Liver (tissue), 9 donors: ENCODE data around the gene CYBA. TPM values are rescaled to one million over a fixed set of nuclear protein-coding genes. Genes with fewer than 3 reads are reported as not detected.

Experiments used
- DNase-seq: peaks from one replicate; pipeline ENCODE4 v3.0.0-alpha.2; 2017; ENCODE audit warnings: low spot score
- H3K27ac ChIP-seq, 2 donors: one replicate each; pipeline ENCODE4 v1.7.0; 2013; ENCODE audit warnings: inconsistent platforms in 2 of 2, low read length in 2 of 2, control low read depth in 1 of 2, low read depth in 1 of 2, mild to moderate bottlenecking in 1 of 2
- H3K27me3 ChIP-seq, 4 donors: one replicate each; pipeline versions ENCODE4 v1.6.1 to v1.7.0; 2013; ENCODE audit warnings: low read length in 3 of 4, inconsistent platforms in 1 of 4, mild to moderate bottlenecking in 1 of 4, moderate library complexity in 1 of 4; ENCODE audit not compliant: control insufficient read depth in 4 of 4, insufficient read depth in 4 of 4
- H3K36me3 ChIP-seq, 4 donors: one replicate each; pipeline versions ENCODE4 v1.6.1 to v1.7.0; 2013; ENCODE audit warnings: low read length in 3 of 4, mild to moderate bottlenecking in 3 of 4, low read depth in 1 of 4, moderate library complexity in 1 of 4; ENCODE audit not compliant: control insufficient read depth in 4 of 4, insufficient read depth in 3 of 4
- H3K4me1 ChIP-seq, 4 donors: one replicate each; pipeline versions ENCODE4 v1.6.1 to v1.7.0; 2013; ENCODE audit warnings: low read length in 3 of 4, mild to moderate bottlenecking in 3 of 4, moderate library complexity in 1 of 4; ENCODE audit not compliant: control insufficient read depth in 4 of 4, insufficient read depth in 4 of 4
- H3K4me3 ChIP-seq, 3 donors: one replicate each; pipeline versions ENCODE4 v1.6.1 to v1.7.0; 2013; ENCODE audit warnings: low read length in 3 of 3, control low read depth in 1 of 3, low read depth in 1 of 3, mild to moderate bottlenecking in 1 of 3
- H3K9ac ChIP-seq, 2 donors: one replicate each; pipeline ENCODE4 v1.7.0; 2013; ENCODE audit warnings: low read length in 2 of 2, mild to moderate bottlenecking in 2 of 2, moderate library complexity in 2 of 2, control low read depth in 1 of 2, low read depth in 1 of 2
- H3K9me3 ChIP-seq, 4 donors: one replicate each; pipeline versions ENCODE4 v1.6.1 to v1.7.0; 2013; ENCODE audit warnings: low read length in 3 of 4; ENCODE audit not compliant: control insufficient read depth in 4 of 4
- ATF3 ChIP-seq: IDR thresholded peaks from 2 replicates; pipeline ENCODE4 v1.6.1; 2016; ENCODE audit warnings: antibody characterized with exemption
- CTCF ChIP-seq: fragments of 150-350 bp; IDR thresholded peaks from 2 replicates; pipeline ENCODE4 v1.5.1; 2017; ENCODE audit warnings: improper control_type of control experiment, low read depth, low read length; ENCODE audit not compliant: missing input control
- FOXA1 ChIP-seq: IDR thresholded peaks from 2 replicates; pipeline ENCODE4 v1.6.1; 2016; ENCODE audit warnings: antibody characterized with exemption
- GABPA ChIP-seq, 2 donors: IDR thresholded peaks in 1 of 2; conservative IDR thresholded peaks in 1 of 2; 2 replicates each; pipeline ENCODE4 v1.6.1; 2016; ENCODE audit warnings: antibody characterized with exemption in 2 of 2, mild to moderate bottlenecking in 1 of 2, moderate library complexity in 1 of 2
- HNF4A ChIP-seq, 2 donors: conservative IDR thresholded peaks; 2 replicates each; pipeline ENCODE4 v1.6.1; 2016; ENCODE audit warnings: antibody characterized with exemption in 2 of 2, mild to moderate bottlenecking in 2 of 2
- HNF4G ChIP-seq: IDR thresholded peaks from 2 replicates; pipeline ENCODE4 v1.6.1; 2016; ENCODE audit warnings: antibody characterized with exemption
- MAX ChIP-seq: IDR thresholded peaks from 2 replicates; pipeline ENCODE4 v1.6.1; 2016; ENCODE audit warnings: antibody characterized with exemption
- NR2F2 ChIP-seq: IDR thresholded peaks from 2 replicates; pipeline ENCODE4 v1.6.1; 2016; ENCODE audit warnings: antibody characterized with exemption
- RAD21 ChIP-seq, 2 donors: IDR thresholded peaks; 2 replicates each; pipeline ENCODE4 v1.6.1; 2016; ENCODE audit warnings: antibody characterized with exemption in 2 of 2, mild to moderate bottlenecking in 2 of 2
- REST ChIP-seq: IDR thresholded peaks from 2 replicates; pipeline ENCODE4 v1.6.1; 2016; ENCODE audit warnings: antibody characterized with exemption, mild to moderate bottlenecking
- RXRA ChIP-seq, 2 donors: IDR thresholded peaks; 2 replicates each; pipeline ENCODE4 v1.6.1; 2017 to 2018; ENCODE audit warnings: antibody characterized with exemption in 2 of 2, mild to moderate bottlenecking in 1 of 2
- SP1 ChIP-seq: IDR thresholded peaks from 2 replicates; pipeline ENCODE4 v1.6.1; 2018; ENCODE audit warnings: antibody characterized with exemption, mild to moderate bottlenecking
- TAF1 ChIP-seq: conservative IDR thresholded peaks from 2 replicates; pipeline ENCODE4 v1.6.1; 2016; ENCODE audit warnings: antibody characterized with exemption, mild to moderate bottlenecking
- YY1 ChIP-seq: IDR thresholded peaks from 2 replicates; pipeline ENCODE4 v1.6.1; 2016; ENCODE audit warnings: antibody characterized with exemption, mild to moderate bottlenecking
- ZBTB33 ChIP-seq: IDR thresholded peaks from 2 replicates; pipeline ENCODE4 v1.6.1; 2016; ENCODE audit warnings: antibody characterized with exemption
- WGBS: extraction: QIAGEN DNeasy Blood & Tissue Kit; methylation state at CpG from one replicate; pipeline ENCODE4 v1.1.7; 2013; 5-methylcytosine and 5-hydroxymethylcytosine counted together
- polyA plus RNA-seq, 2 donors: library from polyadenylated mRNA; stranded (reverse) in 1 of 2; unstranded in 1 of 2; fragments of 200-250 nt in 1 of 2; fragments of >200 nt in 1 of 2; fragmentation: Nextera tagmentation in 1 of 2; extraction: Ambion mirVana in 1 of 2; gene quantifications; one replicate each; pipeline versions ENCODE4 v1.2.1 to v1.2.3, GENCODE V29; 2013 to 2015
- total RNA-seq, 2 donors: library from RNA; depleted of rRNA; stranded (reverse); fragments of >200 nt; gene quantifications; one replicate each; pipeline ENCODE4 v1.2.3, GENCODE V29; 2014
- donor health status: healthy.
- donor health status: healthy.
- donor health status: healthy.
- donor health status: healthy.
- donor health status: healthy.

The CYBA gene
- total and polyA plus RNA-seq, 4 donors, result 39.0 to 217 (median 52.6) TPM

GRCh38 chr16:88676502-88677242 lies 25.8 kb upstream of the CYBA start:
- no peak for DNase-seq
- no peak overlapping the region for H3K9ac ChIP-seq
- no peak overlapping the region for H3K27ac ChIP-seq
- H3K4me1 ChIP-seq, result peaks cover 0 to 6% (median 0%) of the 10 kb centered on the region in 4 donors
- H3K36me3 ChIP-seq, result peaks cover 0 to 8% (median 0%) of the 10 kb centered on the region in 4 donors
- H3K9me3 ChIP-seq, result no peaks in the 10 kb centered on the region
- TF ChIP-seq ZBTB33 (no peak), RXRA (IDR thresholded peaks at IDR 0.05) (no peak), REST (no peak), SP1 (no peak), RAD21 (IDR thresholded peaks at IDR 0.05) (no peak), YY1 (no peak), CTCF (no peak), GABPA (IDR thresholded peaks at IDR 0.05 in 1 of 2, conservative IDR thresholded peaks at IDR 0.05 in 1 of 2) (no peak), HNF4G (no peak), HNF4A (conservative IDR thresholded peaks at IDR 0.05) (no peak), FOXA1 (no peak)
- H3K27me3 ChIP-seq, result no peaks in the 10 kb centered on the region
- H3K4me3 ChIP-seq, result no peak overlapping the region
- WGBS, result 94% methylated on average over 22 of the region's 22 CpGs

- Histone ChIP-seq H3K9ac (no peak overlapping the region), H3K27ac (no peak overlapping the region), H3K36me3 (peaks cover 0 to 8% (median 0%) of the 10 kb centered on the region in 4 donors), H3K27me3 (no peaks in the 10 kb centered on the region), H3K9me3 (no peaks in the 10 kb centered on the region), H3K4me1 (no peaks in the 10 kb centered on the region), H3K4me3 (no peak overlapping the region)
- 94% methylated on average over 19 of the region's 19 CpGs for WGBS
- no peak for DNase-seq
- TF ChIP-seq REST, result no peak
- no peak for TF ChIP-seq MAX
- TF ChIP-seq RXRA (IDR thresholded peaks at IDR 0.05), result no peak
- TF ChIP-seq HNF4G, result no peak
- TF ChIP-seq ATF3, result no peak
- TF ChIP-seq FOXA1, result no peak
- no peak for TF ChIP-seq HNF4A (conservative IDR thresholded peaks at IDR 0.05)
- no peak for TF ChIP-seq GABPA (IDR thresholded peaks at IDR 0.05 in 1 of 2, conservative IDR thresholded peaks at IDR 0.05 in 1 of 2)
- no peak for TF ChIP-seq YY1
- TF ChIP-seq NR2F2, result no peak
- TF ChIP-seq TAF1, result no peak
- TF ChIP-seq CTCF, result no peak
These were observed 23.0 kb upstream of the CYBA start for GRCh38 chr16:88673716-88674379.
